Measurements from ENCODE around the gene RXFP2.
A peak's percentile ranks its signal among the peaks of the same experiment; 100 is the strongest.

The RXFP2 gene, protein sequence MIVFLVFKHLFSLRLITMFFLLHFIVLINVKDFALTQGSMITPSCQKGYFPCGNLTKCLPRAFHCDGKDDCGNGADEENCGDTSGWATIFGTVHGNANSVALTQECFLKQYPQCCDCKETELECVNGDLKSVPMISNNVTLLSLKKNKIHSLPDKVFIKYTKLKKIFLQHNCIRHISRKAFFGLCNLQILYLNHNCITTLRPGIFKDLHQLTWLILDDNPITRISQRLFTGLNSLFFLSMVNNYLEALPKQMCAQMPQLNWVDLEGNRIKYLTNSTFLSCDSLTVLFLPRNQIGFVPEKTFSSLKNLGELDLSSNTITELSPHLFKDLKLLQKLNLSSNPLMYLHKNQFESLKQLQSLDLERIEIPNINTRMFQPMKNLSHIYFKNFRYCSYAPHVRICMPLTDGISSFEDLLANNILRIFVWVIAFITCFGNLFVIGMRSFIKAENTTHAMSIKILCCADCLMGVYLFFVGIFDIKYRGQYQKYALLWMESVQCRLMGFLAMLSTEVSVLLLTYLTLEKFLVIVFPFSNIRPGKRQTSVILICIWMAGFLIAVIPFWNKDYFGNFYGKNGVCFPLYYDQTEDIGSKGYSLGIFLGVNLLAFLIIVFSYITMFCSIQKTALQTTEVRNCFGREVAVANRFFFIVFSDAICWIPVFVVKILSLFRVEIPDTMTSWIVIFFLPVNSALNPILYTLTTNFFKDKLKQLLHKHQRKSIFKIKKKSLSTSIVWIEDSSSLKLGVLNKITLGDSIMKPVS

DNA sequence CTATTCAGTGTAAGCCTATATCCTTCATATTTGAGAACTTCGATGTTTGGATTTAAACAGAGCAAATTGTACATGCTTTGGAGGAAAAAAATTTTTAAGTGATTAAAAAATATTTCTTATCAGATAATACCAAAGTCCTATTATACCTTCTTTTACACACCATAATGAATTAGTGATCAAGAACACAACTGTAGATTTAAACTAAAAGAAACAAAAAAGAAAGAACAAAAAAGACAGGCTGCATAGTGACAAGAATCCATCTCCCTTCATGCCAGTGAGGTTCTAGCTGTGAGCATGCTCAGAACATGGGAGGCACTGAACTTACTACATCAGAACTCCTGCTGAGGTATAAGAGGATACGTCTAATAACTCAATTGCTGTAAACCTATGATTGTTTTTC, at the start of gene RXFP2:
RXFP2 (plus strand) TSS at position 301 of the 400 bp plus-strand sequence; CDS start at position 388, 87 bp downstream.
- TF ChIP-seq MYC (IDR thresholded peaks at IDR 0.05; ENCODE audit: low read depth, low read length) (no peak), POLR2A (IDR thresholded peaks at IDR 0.05; ENCODE audit: extremely low read depth, insufficient read length) (no peak), CTCF (IDR thresholded peaks at IDR 0.05; ENCODE audit: low read depth, low read length) (no peak)
- TF ChIP-seq, protein P1, sequence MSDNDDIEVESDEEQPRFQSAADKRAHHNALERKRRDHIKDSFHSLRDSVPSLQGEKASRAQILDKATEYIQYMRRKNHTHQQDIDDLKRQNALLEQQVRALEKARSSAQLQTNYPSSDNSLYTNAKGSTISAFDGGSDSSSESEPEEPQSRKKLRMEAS (IDR thresholded peaks at IDR 0.05; ENCODE audit: low read depth, low read length) = no peak
- DNase-seq (ENCODE audit: low read depth) = no peak
- H3K4me3 ChIP-seq (ENCODE audit: low read depth, low read length) = no peak within 1 kb of the TSS

DNA sequence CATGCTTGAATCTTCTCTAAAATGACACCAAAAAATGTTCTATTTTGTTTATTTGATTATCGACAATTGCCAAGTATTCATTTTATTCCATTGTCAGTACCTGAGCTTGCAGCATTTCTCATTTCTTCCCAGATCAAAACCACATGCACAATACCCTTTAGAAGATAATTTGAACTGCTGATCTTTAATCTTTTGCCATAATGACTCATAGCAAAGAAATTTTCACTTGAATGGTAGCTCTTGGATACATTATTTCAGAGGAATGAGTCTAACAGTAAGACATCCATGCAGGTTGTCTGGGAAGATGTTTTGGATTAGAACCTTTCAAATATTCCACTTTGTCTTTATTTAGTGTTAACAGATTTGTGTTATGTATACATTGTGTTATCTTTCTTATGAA, 42.0 kb upstream of the RXFP2 start:
- TF ChIP-seq, protein P1 (IDR thresholded peaks at IDR 0.05; ENCODE audit: low read depth, low read length) = no peak
- TF ChIP-seq CTCF (IDR thresholded peaks at IDR 0.05; ENCODE audit: low read depth, low read length) (no peak), MYC (IDR thresholded peaks at IDR 0.05; ENCODE audit: low read depth, low read length) (no peak), POLR2A (IDR thresholded peaks at IDR 0.05; ENCODE audit: extremely low read depth, insufficient read length) (no peak)
- no peak overlapping the region for H3K4me3 ChIP-seq (ENCODE audit: low read depth, low read length)
- DNase-seq (ENCODE audit: low read depth) = no peak

- peak; percentile 18 for DNase-seq (ENCODE audit: low read depth)
- H3K4me3 ChIP-seq (ENCODE audit: low read depth, low read length) = no peak overlapping the region
- TF ChIP-seq POLR2A (IDR thresholded peaks at IDR 0.05; ENCODE audit: extremely low read depth, insufficient read length) (no peak), CTCF (IDR thresholded peaks at IDR 0.05; ENCODE audit: low read depth, low read length) (peak; percentile 28)
- TF ChIP-seq, protein P1 (IDR thresholded peaks at IDR 0.05; ENCODE audit: low read depth, low read length) = no peak
Measured at GRCh38 chr13:31699650-31700049, 39.7 kb upstream of the RXFP2 start.

DNA sequence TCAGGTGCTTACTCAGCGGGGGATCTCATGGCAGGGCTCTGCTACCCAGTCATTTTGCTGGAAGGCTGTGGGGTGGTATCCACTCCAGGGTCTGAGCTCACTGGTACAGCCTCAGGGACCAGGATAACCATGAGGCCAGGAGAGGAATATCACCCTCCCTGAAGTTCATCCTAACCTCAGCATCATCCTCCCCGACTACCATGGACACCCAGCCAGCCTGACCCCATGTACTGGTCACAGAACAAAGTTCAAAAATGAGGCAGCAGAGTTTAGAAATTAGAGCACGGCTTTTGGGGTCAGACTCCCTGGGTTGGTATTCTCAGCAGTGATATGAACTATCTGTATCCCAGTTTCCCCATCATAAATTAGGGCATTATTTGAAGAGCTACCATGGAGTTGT, 35.5 kb upstream of the RXFP2 start:
- H3K4me3 ChIP-seq (ENCODE audit: low read depth, low read length) = no peak overlapping the region
- DNase-seq (ENCODE audit: low read depth) = no peak
- TF ChIP-seq POLR2A (IDR thresholded peaks at IDR 0.05; ENCODE audit: extremely low read depth, insufficient read length) = no peak
- TF ChIP-seq CTCF (IDR thresholded peaks at IDR 0.05; ENCODE audit: low read depth, low read length) = no peak
- TF ChIP-seq, protein P1 (IDR thresholded peaks at IDR 0.05; ENCODE audit: low read depth, low read length) = no peak
- no peak for TF ChIP-seq MYC (IDR thresholded peaks at IDR 0.05; ENCODE audit: low read depth, low read length)

DNA sequence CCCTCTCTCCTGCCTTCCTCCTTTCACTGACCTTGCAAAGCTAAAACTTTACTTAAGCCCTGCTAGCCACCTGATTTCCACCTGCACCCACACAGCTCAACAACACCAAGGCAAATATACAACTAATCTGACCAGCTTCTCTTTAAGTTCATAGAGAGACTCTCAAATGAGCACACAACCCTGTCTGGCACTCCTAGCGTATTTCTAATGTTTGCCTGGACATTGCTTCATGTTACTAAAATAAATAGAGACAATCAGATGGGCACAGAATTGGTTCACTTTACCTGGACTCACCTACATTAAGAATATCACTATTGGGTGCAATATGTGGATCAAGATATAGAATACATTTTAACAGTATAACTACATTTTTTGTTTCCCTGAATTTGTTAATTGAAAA, 33.2 kb upstream of the RXFP2 start:
- no peak overlapping the region for H3K4me3 ChIP-seq (ENCODE audit: low read depth, low read length)
- TF ChIP-seq POLR2A (IDR thresholded peaks at IDR 0.05; ENCODE audit: extremely low read depth, insufficient read length) = no peak
- TF ChIP-seq MYC (IDR thresholded peaks at IDR 0.05; ENCODE audit: low read depth, low read length) = no peak
- no peak for DNase-seq (ENCODE audit: low read depth)

DNA sequence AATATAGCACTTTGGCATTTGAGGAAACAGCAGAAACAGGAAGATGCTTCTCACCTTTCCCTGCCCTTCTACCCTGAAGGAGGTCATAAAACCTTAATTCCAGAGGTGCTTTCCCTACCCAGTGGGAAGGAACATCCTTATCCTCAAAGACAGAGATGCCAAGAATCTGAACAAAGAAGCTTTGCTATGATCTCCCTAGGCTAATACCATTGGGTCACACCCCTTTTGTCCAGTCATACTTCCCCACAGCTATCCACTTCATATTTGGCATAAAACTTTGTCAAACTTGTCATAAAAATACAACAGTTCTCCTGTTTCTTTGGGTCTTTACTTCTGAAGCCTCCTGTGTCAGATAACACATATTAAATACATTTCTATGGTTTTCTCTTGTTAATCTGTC, 21.7 kb upstream of the RXFP2 start:
- H3K4me3 ChIP-seq (ENCODE audit: low read depth, low read length) = no peak overlapping the region
- TF ChIP-seq CTCF (IDR thresholded peaks at IDR 0.05; ENCODE audit: low read depth, low read length) = no peak
- TF ChIP-seq MYC (IDR thresholded peaks at IDR 0.05; ENCODE audit: low read depth, low read length) = no peak
- TF ChIP-seq, protein P1 (IDR thresholded peaks at IDR 0.05; ENCODE audit: low read depth, low read length) = no peak
- no peak for TF ChIP-seq POLR2A (IDR thresholded peaks at IDR 0.05; ENCODE audit: extremely low read depth, insufficient read length)
- DNase-seq (ENCODE audit: low read depth) = no peak
